Astrocyte (in vitro differentiated cells and primary cell): ENCODE results near the gene HSP90AA1.
"Not testable (repeated sequence)": the region's sequence is repeated elsewhere in the genome, so short reads cannot be mapped to it uniquely, and the experiment has no call there.

Experiments used
- CTCF ChIP-seq: IDR thresholded peaks from 2 replicates; pipeline ENCODE4 v1.5.1; 2011; ENCODE audit warnings: low read depth, mild to moderate bottlenecking, inconsistent platforms, low read length, moderate library complexity; ENCODE audit not compliant: insufficient read depth
- EZH2 ChIP-seq: IDR thresholded peaks from 2 replicates; pipeline ENCODE4 v1.6.1; 2012; ENCODE audit warnings: mild to moderate bottlenecking, low read length, inconsistent platforms; ENCODE audit not compliant: insufficient read depth

- not testable (repeated sequence) for TF ChIP-seq EZH2, CTCF
Observed at GRCh38 chr14:102064590-102064989, 22.3 kb downstream of the HSP90AA1 start.
